HEK293 (cell line): ENCODE measurements around the gene KLK3.

Experiments
- CTCF ChIA-PET: fragments of 350-600 bp; formaldehyde crosslinking; extraction: SDS; loops from one replicate; lab custom pipeline; 2021; ENCODE audit warnings: antibody characterized with exemption; lab: Yijun Ruan, JAX
- POLR2A ChIA-PET: fragments of 300-600 bp; formaldehyde crosslinking; extraction: SDS; loops from one replicate; lab custom pipeline; 2020; ENCODE audit warnings: antibody characterized with exemption, inconsistent platforms; lab: Yijun Ruan, JAX
- H3K27ac ChIP-seq: fragments of 200-500 bp; sonication (Bioruptor generic); 2 replicates; pipeline ENCODE4 v1.5.1; 2014; ENCODE audit warnings: low read depth, low read length, control low read depth, inconsistent platforms; ENCODE audit errors: extremely low read depth
- H3K36me3 ChIP-seq, 2 experiments: fragments of 200-500 bp in 1 of 2; sonication (Bioruptor generic) in 1 of 2; 1 replicate in 1 of 2; 2 replicates in 1 of 2; pipeline ENCODE4 v1.5.1; 2014 to 2017; ENCODE audit warnings: inconsistent platforms in 2 of 2, low read length in 2 of 2; ENCODE audit not compliant: control insufficient read depth in 2 of 2, insufficient read depth in 1 of 2
- H3K4me1 ChIP-seq: fragments of 200-500 bp; sonication (Bioruptor generic); 2 replicates; pipeline ENCODE4 v1.5.1; 2014; ENCODE audit warnings: mild to moderate bottlenecking, low read length, inconsistent platforms; ENCODE audit not compliant: control insufficient read depth, insufficient read depth
- H3K4me3 ChIP-seq: 2 replicates; pipeline ENCODE4 v1.5.1; 2011; ENCODE audit warnings: low read depth, mild to moderate bottlenecking, control low read depth, low read length, moderate library complexity
- H3K9me3 ChIP-seq: fragments of 200-500 bp; sonication (Bioruptor generic); 2 replicates; pipeline ENCODE4 v1.5.1; 2014; ENCODE audit warnings: low read depth, low read length, inconsistent platforms; ENCODE audit not compliant: control insufficient read depth, insufficient read depth
- BCL11B ChIP-seq: fragments of 450-650 bp; formaldehyde crosslinking; IDR thresholded peaks from 2 replicates; pipeline ENCODE4 v1.5.1; 2016; ENCODE audit warnings: low read depth, missing biosample characterization, missing genetic modification characterization
- GLIS1 ChIP-seq: fragments of 450-650 bp; formaldehyde crosslinking; IDR thresholded peaks from 2 replicates; pipeline ENCODE4 v1.5.1; 2016; ENCODE audit warnings: missing biosample characterization, missing genetic modification characterization
- GLIS2 ChIP-seq: fragments of 450-650 bp; formaldehyde crosslinking; IDR thresholded peaks from 2 replicates; pipeline ENCODE4 v1.5.1; 2016; ENCODE audit warnings: missing biosample characterization, missing genetic modification characterization
- HIC1 ChIP-seq: fragments of 450-650 bp; formaldehyde crosslinking; IDR thresholded peaks from 2 replicates; pipeline ENCODE4 v1.5.1; 2016; ENCODE audit warnings: missing biosample characterization, missing genetic modification characterization
- KLF10 ChIP-seq: fragments of 450-650 bp; IDR thresholded peaks from 2 replicates; pipeline ENCODE4 v1.5.1; 2018; ENCODE audit warnings: missing biosample characterization, mild to moderate bottlenecking, missing genetic modification characterization
- KLF16 ChIP-seq: fragments of 450-650 bp; formaldehyde crosslinking; IDR thresholded peaks from 2 replicates; pipeline ENCODE4 v1.5.1; 2017; ENCODE audit warnings: missing biosample characterization, missing genetic modification characterization
- KLF17 ChIP-seq: fragments of 450-650 bp; formaldehyde crosslinking; IDR thresholded peaks from 2 replicates; pipeline ENCODE4 v1.5.1; 2016; ENCODE audit warnings: missing biosample characterization, missing genetic modification characterization
- KLF9 ChIP-seq: fragments of 450-650 bp; formaldehyde crosslinking; IDR thresholded peaks from 2 replicates; pipeline ENCODE4 v1.5.1; 2016; ENCODE audit warnings: missing biosample characterization, missing genetic modification characterization, low read depth
- MYNN ChIP-seq: fragments of 450-650 bp; formaldehyde crosslinking; IDR thresholded peaks from 2 replicates; pipeline ENCODE4 v1.5.1; 2016; ENCODE audit warnings: missing biosample characterization, missing genetic modification characterization, borderline replicate concordance
- PATZ1 ChIP-seq: fragments of 450-650 bp; formaldehyde crosslinking; IDR thresholded peaks from 2 replicates; pipeline ENCODE4 v1.5.1; 2016; ENCODE audit warnings: missing biosample characterization, missing genetic modification characterization
- PBX3 ChIP-seq: sonication (generic); formaldehyde crosslinking; IDR thresholded peaks from 2 replicates; pipeline ENCODE4 v1.8.1; 2022; ENCODE audit warnings: mild to moderate bottlenecking, moderate library complexity, missing genetic modification reagents
- PRDM10 ChIP-seq: fragments of 450-650 bp; formaldehyde crosslinking; IDR thresholded peaks from 2 replicates; pipeline ENCODE4 v1.5.1; 2016; ENCODE audit warnings: missing biosample characterization, missing genetic modification characterization
- YY2 ChIP-seq: fragments of 450-650 bp; formaldehyde crosslinking; IDR thresholded peaks from 2 replicates; pipeline ENCODE4 v1.5.1; 2016; ENCODE audit warnings: missing biosample characterization, missing genetic modification characterization
- ZBTB1 ChIP-seq: fragments of 450-650 bp; formaldehyde crosslinking; IDR thresholded peaks from 2 replicates; pipeline ENCODE4 v1.5.1; 2016; ENCODE audit warnings: missing biosample characterization, missing genetic modification characterization
- ZBTB48 ChIP-seq: fragments of 450-650 bp; formaldehyde crosslinking; IDR thresholded peaks from 2 replicates; pipeline ENCODE4 v1.5.1; 2016; ENCODE audit warnings: missing biosample characterization, missing genetic modification characterization
- ZFP3 ChIP-seq: fragments of 450-650 bp; formaldehyde crosslinking; IDR thresholded peaks from 2 replicates; pipeline ENCODE4 v1.5.1; 2016; ENCODE audit warnings: low read depth, missing biosample characterization, missing genetic modification characterization
- ZNF10 ChIP-seq: fragments of 450-650 bp; formaldehyde crosslinking; IDR thresholded peaks from 2 replicates; pipeline ENCODE4 v1.5.1; 2017; ENCODE audit warnings: missing biosample characterization, missing genetic modification characterization
- ZNF335 ChIP-seq: fragments of 450-650 bp; formaldehyde crosslinking; conservative IDR thresholded peaks from 2 replicates; pipeline ENCODE4 v1.5.1; 2016; ENCODE audit warnings: missing biosample characterization, missing genetic modification characterization
- ZNF350 ChIP-seq: fragments of 450-650 bp; formaldehyde crosslinking; IDR thresholded peaks from 2 replicates; pipeline ENCODE4 v1.5.0; 2017; ENCODE audit warnings: missing biosample characterization, mild to moderate bottlenecking, missing genetic modification characterization
- ZNF514 ChIP-seq: fragments of 450-650 bp; formaldehyde crosslinking; IDR thresholded peaks from 2 replicates; pipeline ENCODE4 v1.5.1; 2016; ENCODE audit warnings: missing biosample characterization, missing genetic modification characterization
- ZNF660 ChIP-seq: fragments of 450-650 bp; IDR thresholded peaks from 2 replicates; pipeline ENCODE4 v1.5.1; 2018; ENCODE audit warnings: missing biosample characterization, mild to moderate bottlenecking, missing genetic modification characterization
- ZNF677 ChIP-seq: fragments of 450-650 bp; IDR thresholded peaks from 2 replicates; pipeline ENCODE4 v1.5.0; 2018; ENCODE audit warnings: missing biosample characterization, mild to moderate bottlenecking, missing genetic modification characterization, moderate library complexity

Gene KLK3

DNA sequence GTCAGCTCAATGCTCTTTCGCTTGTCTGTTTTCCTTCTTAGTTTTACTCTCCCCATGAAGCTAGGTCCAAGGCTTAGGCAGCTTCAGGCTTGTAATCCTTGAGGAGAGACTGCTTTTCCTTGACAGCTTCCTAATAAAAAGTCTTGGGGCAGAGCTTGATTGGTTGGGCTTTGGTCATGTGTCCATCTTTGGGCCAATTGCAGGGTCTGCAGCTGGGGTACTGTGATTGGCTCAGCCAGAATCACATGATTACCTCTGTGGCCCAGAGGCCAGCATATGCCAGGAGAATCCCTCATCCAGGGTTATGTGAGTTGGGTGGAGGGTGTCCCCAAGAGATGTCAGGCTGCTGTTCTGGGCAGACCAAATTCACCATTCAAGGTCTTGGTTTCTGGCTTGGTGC is 39.3 kb upstream of the KLK3 start:
- Histone ChIP-seq H3K36me3 (no peaks in the 10 kb centered on the region), H3K9me3 (no peaks in the 10 kb centered on the region), H3K4me1 (no peaks in the 10 kb centered on the region), H3K4me3 (no peak overlapping the region), H3K27ac (no peak overlapping the region)
- ChIA-PET POLR2A (interaction anchor here (0.5 to 2.7 kb wide), 3 partner anchors 11 to 34 kb away, joined by 3 to 23 read pairs (median 3); no protein-coding TSS in a partner anchor), CTCF (interaction anchor here (0.5 to 1.7 kb wide), 3 partner anchors 24 to 107 kb away, joined by 4 read pairs; no protein-coding TSS in a partner anchor)
- TF ChIP-seq ZNF350 (tag by site-specific recombination) (0 out of 2 replicates have a peak, but pooled peaks have one; percentile 31), PRDM10 (tag by site-specific recombination) (no peak)

- CTCF ChIA-PET, result interaction anchor here (0.7 kb wide), 1 partner anchor 114 kb away, joined by 3 read pairs; no protein-coding TSS in a partner anchor
- Histone ChIP-seq H3K4me1 (no peaks in the 10 kb centered on the region), H3K9me3 (no peaks in the 10 kb centered on the region), H3K36me3 (no peaks in the 10 kb centered on the region), H3K4me3 (peak overlapping the region; percentile 50), H3K27ac (no peak overlapping the region; the same call in 1 of the 2 replicates)
- POLR2A ChIA-PET, result interaction anchor here (1.3 to 1.5 kb wide), 2 partner anchors 13 to 14 kb away, joined by 6 to 10 read pairs; no protein-coding TSS in a partner anchor
- peak; percentile 87 for TF ChIP-seq KLF9 (tag by site-specific recombination)
- TF ChIP-seq YY2 (tag by site-specific recombination), result 0 out of 2 replicates have a peak, but pooled peaks have one; percentile 16
- no peak for TF ChIP-seq ZFP3 (tag by site-specific recombination)
- 0 out of 2 replicates have a peak, but pooled peaks have one; percentile 29 for TF ChIP-seq MYNN (tag by site-specific recombination)
- peak; percentile 55; the same call in 1 of the 2 replicates for TF ChIP-seq ZBTB48 (tag by site-specific recombination)
- no peak for TF ChIP-seq BCL11B (tag by site-specific recombination)
- TF ChIP-seq ZNF677 (tag by site-specific recombination), result no peak
- TF ChIP-seq ZBTB1 (tag by site-specific recombination), result no peak
- peak; percentile 60; the same call in 1 of the 2 replicates for TF ChIP-seq GLIS2 (tag by site-specific recombination)
- no peak for TF ChIP-seq ZNF514
- 0 out of 2 replicates have a peak, but pooled peaks have one; percentile 51 for TF ChIP-seq HIC1 (tag by site-specific recombination)
- TF ChIP-seq ZNF10 (tag by site-specific recombination), result no peak
- TF ChIP-seq KLF17 (tag by site-specific recombination), result peak; percentile 23; the same call in 1 of the 2 replicates
- TF ChIP-seq ZNF660 (tag by site-specific recombination), result 0 out of 2 replicates have a peak, but pooled peaks have one; percentile 16
- 0 out of 2 replicates have a peak, but pooled peaks have one; percentile 6 for TF ChIP-seq PBX3 (CRISPR knock-in tag)
- TF ChIP-seq PATZ1, result 0 out of 2 replicates have a peak, but pooled peaks have one; percentile 39
- no peak for TF ChIP-seq KLF10
- peak; percentile 74 for TF ChIP-seq GLIS1 (tag by site-specific recombination)
- peak; percentile 95 for TF ChIP-seq ZNF335
- peak; percentile 62; the same call in 1 of the 2 replicates for TF ChIP-seq KLF16
These were observed 36.5 kb upstream of the KLK3 start for GRCh38 chr19:50817941-50818858.
